Left renal pelvis (tissue), 4 donors: ENCODE data around the gene CHD9. TPM values are rescaled to one million over a fixed set of nuclear protein-coding genes. Genes with fewer than 3 reads are reported as not detected.
"Not testable (repeated sequence)": the region's sequence is repeated elsewhere in the genome, so short reads cannot be mapped to it uniquely, and the experiment has no call there.

Experiments used
- DNase-seq, 4 donors: peaks; one replicate each; pipeline ENCODE4 v3.0.0-alpha.2; 2013; ENCODE audit warnings: low read depth in 4 of 4, low spot score in 3 of 4
- polyA plus RNA-seq, 4 donors: library from polyadenylated mRNA; unstranded; fragments of 120-200 nt; gene quantifications; one replicate each; pipeline ENCODE4 v1.2.1, GENCODE V29; 2013; ENCODE audit not compliant: insufficient read length in 4 of 4

The CHD9 gene
- polyA plus RNA-seq, 4 donors, result 55.3 to 62.6 (median 59.7) TPM

GRCh38 chr16:53045341-53046220, 9.2 kb upstream of the CHD9 start:
- DNase-seq, result no peak

DNA sequence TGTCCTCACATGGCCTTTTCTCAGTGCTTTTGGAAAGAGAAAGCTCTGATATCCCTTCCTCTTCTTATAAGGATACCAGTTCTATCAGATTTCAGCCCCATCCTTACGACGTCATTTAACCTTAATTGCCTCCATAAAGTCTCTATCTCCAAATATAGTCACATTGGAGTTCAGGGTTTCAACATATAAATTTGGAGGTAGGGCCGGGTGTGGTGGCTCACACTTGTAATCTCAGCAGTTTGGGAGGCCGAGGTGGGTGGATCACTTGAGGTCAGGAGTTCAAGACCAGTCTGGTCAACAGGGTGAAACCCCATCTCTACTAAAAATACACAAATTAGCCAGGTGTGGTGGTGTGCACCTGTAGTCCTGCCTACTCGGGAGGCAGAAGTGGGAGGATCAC, 7.3 kb upstream of the CHD9 start:
- not testable (repeated sequence) for DNase-seq

DNA sequence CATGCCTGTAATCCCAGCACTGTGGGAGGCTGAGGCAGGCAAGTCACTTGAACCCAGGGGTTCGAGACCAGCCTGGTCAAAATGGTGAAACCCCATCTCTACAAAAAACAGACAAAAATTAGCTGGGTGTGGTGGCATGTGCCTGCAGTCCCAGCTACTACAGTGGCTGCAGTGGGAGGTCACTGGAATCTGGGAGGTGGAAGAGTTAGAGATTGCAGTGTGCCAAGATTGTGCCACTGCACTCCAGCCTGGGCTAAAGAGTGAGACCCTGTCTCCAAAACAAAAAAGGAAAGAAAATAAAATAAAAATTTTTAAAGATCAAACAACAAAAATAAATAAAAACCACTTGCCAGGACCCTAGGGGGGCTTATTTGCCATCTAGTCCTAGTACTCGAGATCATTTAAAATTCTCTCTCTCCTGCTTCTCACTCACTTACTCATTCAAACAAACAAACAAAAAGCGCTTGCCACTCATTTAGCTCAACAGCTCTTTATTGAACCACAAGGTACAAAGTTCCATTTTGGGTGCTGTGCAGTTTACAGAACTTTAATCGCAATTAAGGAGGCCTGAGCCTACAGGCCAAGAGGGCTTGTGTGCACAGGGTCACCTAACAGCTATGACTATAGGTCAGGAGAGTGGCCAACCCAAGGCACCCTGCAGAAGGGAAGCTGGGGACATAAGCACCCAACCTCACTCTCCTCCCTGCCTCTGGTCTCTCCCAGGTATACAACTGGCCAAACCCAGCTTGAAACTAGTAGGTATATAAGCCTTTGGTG, 6.5 kb upstream of the CHD9 start:
- no peak for DNase-seq

DNA sequence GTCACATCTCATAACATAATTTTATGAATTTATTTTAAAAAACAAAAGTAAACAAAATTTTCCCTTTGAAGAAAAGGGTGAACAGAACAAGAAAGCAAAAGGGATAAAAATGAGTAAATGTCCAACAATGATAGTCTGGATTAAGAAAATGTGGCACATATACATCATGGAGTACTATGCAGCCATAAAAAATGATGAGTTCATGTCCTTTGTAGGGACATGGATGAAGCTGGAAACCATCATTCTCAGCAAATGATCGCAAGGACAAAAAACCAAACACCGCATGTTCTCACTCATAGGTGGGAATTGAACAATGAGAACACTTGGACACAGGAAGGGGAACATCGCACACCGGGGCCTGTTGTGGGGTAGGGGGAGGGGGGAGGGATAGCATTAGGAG, 3.5 kb upstream of the CHD9 start:
- not testable (repeated sequence) for DNase-seq

GRCh38 chr16:53052519-53053501, 2.0 kb upstream of the CHD9 start, which contains the start of gene CHD9NB:
CHD9NB (minus strand) TSS chr16:53052897; CDS start chr16:53044158, 8,739 bp downstream.
- no peak for DNase-seq

DNA sequence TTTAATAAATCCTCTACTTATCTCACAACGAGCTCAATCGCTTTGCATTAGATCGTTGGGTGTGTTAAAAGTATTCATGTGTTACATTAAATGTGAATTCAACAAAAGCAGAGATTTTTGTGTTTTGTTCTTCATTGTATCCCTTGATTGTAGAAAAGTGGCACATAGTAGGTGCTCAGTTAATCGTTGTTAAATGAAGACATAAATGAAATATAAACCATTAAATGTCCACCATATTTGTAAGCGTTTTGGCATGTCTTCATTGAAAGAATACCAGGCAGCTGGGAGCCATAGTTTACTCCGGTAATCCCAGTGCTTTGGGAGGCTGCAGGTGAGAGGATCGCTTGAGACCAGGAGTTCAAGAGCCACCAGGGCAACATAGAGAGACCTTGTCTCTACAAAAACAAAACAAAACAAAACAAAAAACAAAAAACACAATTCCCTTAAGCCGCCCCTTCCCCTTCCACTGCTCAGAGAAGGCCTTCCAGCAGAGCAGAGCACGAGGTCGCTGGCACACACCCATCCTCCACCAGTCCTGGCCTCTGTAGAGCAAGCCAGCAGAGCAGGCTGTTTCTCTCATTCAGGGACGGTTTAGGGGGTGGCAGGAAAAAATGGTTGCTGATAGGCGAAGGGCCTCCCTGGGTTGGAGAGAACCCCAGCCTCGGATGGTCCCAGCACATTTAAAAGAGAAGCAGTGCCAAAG, 673 bp upstream of the CHD9 start:
- DNase-seq, result no peak

GRCh38 chr16:53055541-53056391, 975 bp downstream of the CHD9 start:
- DNase-seq, result no peak

- no peak for DNase-seq
Observed at GRCh38 chr16:53056392-53056881, 1.6 kb downstream of the CHD9 start.

GRCh38 chr16:53057658-53058057, 2.9 kb downstream of the CHD9 start:
- no peak for DNase-seq

DNA sequence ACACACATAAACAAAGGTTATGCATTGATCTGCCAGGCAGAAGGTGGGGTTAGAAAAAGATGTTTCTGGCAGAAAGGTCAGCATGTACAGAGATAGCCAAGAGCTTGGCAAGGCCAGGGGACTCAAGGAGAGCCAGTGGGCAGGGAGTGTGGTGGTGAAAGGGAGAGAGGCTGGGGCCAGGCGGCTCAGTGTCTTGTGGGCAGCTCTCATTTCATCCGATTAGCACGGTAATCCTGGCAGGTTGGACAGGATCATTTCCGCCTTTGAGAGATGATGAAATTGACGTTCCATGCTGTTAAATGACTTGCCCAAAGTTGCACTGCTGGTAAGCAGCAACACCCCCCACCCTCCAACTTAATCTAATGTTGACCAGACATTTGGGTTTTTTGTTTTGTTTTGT, 3.6 kb downstream of the CHD9 start:
- DNase-seq, result no peak

- DNase-seq, result no peak
Observed at GRCh38 chr16:53058882-53059281, 4.1 kb downstream of the CHD9 start.

GRCh38 chr16:53059672-53060071, 4.9 kb downstream of the CHD9 start:
- DNase-seq, result no peak

DNA sequence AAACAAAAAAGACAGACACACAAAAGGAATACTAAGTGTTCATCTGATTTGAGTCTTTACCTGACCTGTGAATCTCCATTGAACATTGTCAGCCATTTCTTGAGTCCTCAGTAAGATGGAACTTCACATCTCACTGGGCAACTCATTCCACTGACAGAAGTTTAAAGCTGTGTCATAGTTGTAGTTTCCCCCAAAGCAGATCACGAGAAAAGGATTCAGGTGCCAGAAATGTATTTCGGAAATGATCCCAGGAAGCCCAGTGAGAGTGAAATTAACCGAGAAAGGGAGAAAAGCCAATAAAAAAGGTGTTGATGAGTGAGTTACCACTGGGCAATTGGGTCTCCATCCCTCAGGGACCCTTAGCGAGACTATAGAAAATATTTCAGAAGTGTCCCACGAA, 6.5 kb downstream of the CHD9 start:
- DNase-seq, result no peak

DNA sequence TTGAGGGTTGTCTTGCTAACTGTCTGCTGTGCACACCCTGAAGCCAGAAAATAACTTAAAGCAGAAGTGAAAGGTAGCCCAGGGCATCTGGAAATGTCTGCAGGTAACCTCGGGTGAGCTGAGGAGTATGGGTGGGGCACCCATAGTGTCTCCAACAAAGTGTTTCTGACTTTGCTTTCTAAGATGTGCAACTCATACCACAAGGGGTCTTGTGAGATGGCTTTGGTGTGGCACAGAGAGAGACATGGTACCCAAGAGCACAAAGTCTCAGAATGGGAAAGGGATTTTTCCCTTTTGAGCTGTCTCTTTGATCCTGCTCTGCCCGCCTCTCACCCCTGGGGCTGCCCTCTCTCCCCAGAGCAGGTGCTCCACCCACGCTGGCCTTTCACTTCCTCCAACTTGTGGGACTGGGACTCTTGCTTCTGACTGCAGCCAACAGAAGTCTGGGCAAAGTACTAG, 6.9 kb downstream of the CHD9 start:
- DNase-seq, result no peak

DNA sequence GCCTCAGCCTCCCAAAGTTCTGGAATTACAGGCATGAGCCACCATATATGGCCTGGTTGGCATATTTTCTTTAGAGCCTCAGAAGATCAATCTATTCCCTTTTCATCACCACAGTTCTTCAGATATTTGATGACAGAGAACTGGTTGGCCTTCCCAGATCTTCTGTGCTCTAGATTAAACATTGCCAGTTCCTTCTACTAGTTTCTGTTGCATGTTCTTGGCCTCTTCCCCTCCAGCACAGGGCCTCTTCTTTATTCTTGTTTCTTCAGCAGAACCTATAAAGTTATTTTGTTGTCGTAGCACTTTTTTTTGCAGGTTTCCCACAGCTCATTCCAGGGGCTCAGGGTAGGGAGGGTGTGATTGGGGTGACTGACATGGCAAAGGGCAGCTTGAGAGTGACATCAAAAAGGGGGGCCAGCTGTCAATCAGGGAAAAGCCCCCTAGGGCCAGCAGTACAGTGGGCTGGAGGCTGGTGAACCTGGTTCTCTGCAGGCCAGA, 9.3 kb downstream of the CHD9 start:
- no peak for DNase-seq

GRCh38 chr16:53065461-53066061, 10.8 kb downstream of the CHD9 start:
- no peak for DNase-seq

DNA sequence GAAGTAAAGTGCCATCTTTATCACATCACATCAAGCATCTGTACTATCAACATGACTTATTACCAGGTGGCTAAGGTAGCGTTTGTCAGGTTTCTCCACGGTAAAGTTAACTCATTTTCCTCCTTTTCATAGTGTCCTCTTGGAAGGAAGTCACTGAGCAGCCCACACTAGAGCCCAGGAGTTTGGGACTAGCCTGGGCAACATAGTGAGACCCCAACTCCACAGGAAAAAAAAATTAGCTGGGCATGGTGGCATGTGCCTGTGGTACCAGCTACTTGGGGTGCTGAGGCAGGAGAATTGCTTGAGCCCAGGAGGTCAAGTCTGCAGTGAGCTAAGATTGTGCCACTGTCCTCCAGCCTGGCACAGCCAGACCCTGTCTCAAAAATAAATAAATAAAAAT, 12.9 kb downstream of the CHD9 start:
- no peak for DNase-seq

DNA sequence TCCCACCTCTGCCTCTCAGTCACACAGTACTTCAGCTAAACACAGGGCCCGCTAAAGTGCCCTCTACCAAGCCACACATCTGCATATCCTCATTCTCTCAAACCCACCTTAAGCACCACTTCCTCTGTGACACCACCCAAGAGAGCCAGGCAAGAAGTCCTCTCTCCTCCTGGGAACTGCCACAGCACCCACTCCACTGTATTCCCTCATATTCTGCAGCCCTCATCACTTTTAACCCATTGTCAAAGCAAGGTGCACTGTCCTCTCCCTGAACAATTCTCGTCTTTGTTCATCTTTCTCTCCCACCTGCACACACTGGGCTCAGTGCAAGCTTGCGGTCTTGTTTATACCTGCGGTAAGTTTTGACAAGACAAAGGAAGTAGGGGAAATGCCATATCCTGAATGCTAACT, 13.6 kb downstream of the CHD9 start:
- no peak for DNase-seq
